Measurements from ENCODE around the gene LPAR4. TPM values are rescaled to one million over a fixed set of nuclear protein-coding genes. Genes with fewer than 3 reads are reported as not detected.
"Not testable (repeated sequence)": the region's sequence is repeated elsewhere in the genome, so short reads cannot be mapped to it uniquely, and the experiment has no call there.

Gene LPAR4
- total RNA-seq, 1 donor = under 0.01 TPM

GRCh38 chrX:78769101-78769755 lies 21.7 kb downstream of the LPAR4 start:
- DNase-seq (ENCODE audit: low read depth) = no peak
- no peak overlapping the region for H3K4me3 ChIP-seq (ENCODE audit: low read depth, low read length)
- no peak for TF ChIP-seq CTCF (IDR thresholded peaks at IDR 0.05; ENCODE audit: insufficient read depth, low read depth, low read length)

- no peak for TF ChIP-seq CTCF (IDR thresholded peaks at IDR 0.05; ENCODE audit: insufficient read depth, low read depth, low read length)
- no peak overlapping the region for H3K4me3 ChIP-seq (ENCODE audit: low read depth, low read length)
- no peak for DNase-seq (ENCODE audit: low read depth)
These were observed 22.4 kb downstream of the LPAR4 start for GRCh38 chrX:78769946-78770345.

GRCh38 chrX:78796916-78797315 lies 49.4 kb downstream of the LPAR4 start:
- no peak for DNase-seq (ENCODE audit: low read depth)
- TF ChIP-seq CTCF (IDR thresholded peaks at IDR 0.05; ENCODE audit: insufficient read depth, low read depth, low read length) = no peak
- H3K4me3 ChIP-seq (ENCODE audit: low read depth, low read length) = no peak overlapping the region

GRCh38 chrX:78800114-78800513 lies 52.6 kb downstream of the LPAR4 start:
- no peak for TF ChIP-seq CTCF (IDR thresholded peaks at IDR 0.05; ENCODE audit: insufficient read depth, low read depth, low read length)
- H3K4me3 ChIP-seq (ENCODE audit: low read depth, low read length) = no peak overlapping the region
- DNase-seq (ENCODE audit: low read depth) = no peak

GRCh38 chrX:78800694-78801093 lies 53.2 kb downstream of the LPAR4 start:
- no peak overlapping the region for H3K4me3 ChIP-seq (ENCODE audit: low read depth, low read length)
- DNase-seq (ENCODE audit: low read depth) = no peak
- TF ChIP-seq CTCF (IDR thresholded peaks at IDR 0.05; ENCODE audit: insufficient read depth, low read depth, low read length) = no peak

GRCh38 chrX:78801522-78801921 lies 54.0 kb downstream of the LPAR4 start:
- no peak for DNase-seq (ENCODE audit: low read depth)
- no peak overlapping the region for H3K4me3 ChIP-seq (ENCODE audit: low read depth, low read length)
- TF ChIP-seq CTCF (IDR thresholded peaks at IDR 0.05; ENCODE audit: insufficient read depth, low read depth, low read length) = no peak

GRCh38 chrX:78802526-78802925 lies 55.0 kb downstream of the LPAR4 start:
- H3K4me3 ChIP-seq (ENCODE audit: low read depth, low read length); DNase-seq (ENCODE audit: low read depth): not testable (repeated sequence)

Other genes starting within 250 kb of the LPAR4 start
- under 0.01 and 0.32 TPM in 2 replicates for gene RTL3, start 88.4 kb upstream of the LPAR4 start, total RNA-seq
- not detected in 2 replicates for gene P2RY10, start 197.7 kb downstream of the LPAR4 start, total RNA-seq

Measured in fibroblast of villous mesenchyme (primary cell).